Fibroblast of lung (primary cell): ENCODE results near the gene NNT. TPM values are rescaled to one million over a fixed set of nuclear protein-coding genes. Genes with fewer than 3 reads are reported as not detected.

Experiments used
- DNase-seq, 2 donors: peaks; one replicate each; pipeline versions ENCODE4 v3.0.0 to v3.0.0-alpha.2; 2010; ENCODE audit warnings: low read depth in 2 of 2
- H2AFZ ChIP-seq: 2 replicates; pipeline ENCODE4 v1.5.1; 2012; ENCODE audit warnings: low read length, control low read depth, inconsistent platforms
- H3K27ac ChIP-seq: 2 replicates; pipeline ENCODE4 v1.5.1; 2011; ENCODE audit warnings: low read length, control low read depth; ENCODE audit not compliant: insufficient read depth
- H3K27me3 ChIP-seq: 2 replicates; pipeline ENCODE4 v1.5.1; 2011; ENCODE audit warnings: mild to moderate bottlenecking, low read length; ENCODE audit not compliant: control insufficient read depth, insufficient read depth
- H3K36me3 ChIP-seq: 2 replicates; pipeline ENCODE4 v1.5.1; 2011; ENCODE audit warnings: low read length; ENCODE audit not compliant: control insufficient read depth, insufficient read depth
- H3K4me1 ChIP-seq: 2 replicates; pipeline ENCODE4 v1.5.1; 2011; ENCODE audit warnings: low read length; ENCODE audit not compliant: control insufficient read depth, insufficient read depth; ENCODE audit errors: extremely low read depth
- H3K4me2 ChIP-seq: 2 replicates; pipeline ENCODE4 v1.5.1; 2011; ENCODE audit warnings: low read length, control low read depth; ENCODE audit not compliant: insufficient read depth; ENCODE audit errors: extremely low read depth
- H3K4me3 ChIP-seq, 4 experiments: fragments of 200-600 bp in 1 of 4; sonication (generic) in 1 of 4; replicated peaks in 1 of 4; 2 replicates each; pipeline ENCODE4 v1.5.1; 2011 to 2016; ENCODE audit warnings: low read length in 4 of 4, low read depth in 3 of 4, mild to moderate bottlenecking in 3 of 4, control low read depth in 2 of 4, inconsistent platforms in 1 of 4, mixed read lengths in 1 of 4; ENCODE audit not compliant: insufficient read depth in 1 of 4; ENCODE audit errors: control extremely low read depth in 1 of 4
- H3K79me2 ChIP-seq: 2 replicates; pipeline ENCODE4 v1.5.1; 2012; ENCODE audit warnings: mild to moderate bottlenecking, low read length, inconsistent platforms; ENCODE audit not compliant: control insufficient read depth, insufficient read depth
- H3K9ac ChIP-seq: 2 replicates; pipeline ENCODE4 v1.5.1; 2011; ENCODE audit warnings: mild to moderate bottlenecking, low read length, control low read depth; ENCODE audit not compliant: insufficient read depth
- H3K9me3 ChIP-seq: 2 replicates; pipeline ENCODE4 v1.5.1; 2012; ENCODE audit warnings: low read depth, low read length; ENCODE audit not compliant: control insufficient read depth, insufficient read depth
- H4K20me1 ChIP-seq: 2 replicates; pipeline ENCODE4 v1.5.1; 2011; ENCODE audit warnings: low read length; ENCODE audit not compliant: control insufficient read depth, insufficient read depth; ENCODE audit errors: extremely low read depth
- CTCF ChIP-seq, 2 donors: IDR thresholded peaks in 1 of 2; conservative IDR thresholded peaks in 1 of 2; 1 replicate in 1 of 2; 2 replicates in 1 of 2; pipeline ENCODE4 v1.5.1; 2011 to 2012; ENCODE audit warnings: low read length in 2 of 2, control low read depth in 1 of 2, inconsistent platforms in 1 of 2, low read depth in 1 of 2, mild to moderate bottlenecking in 1 of 2
- EZH2 ChIP-seq: IDR thresholded peaks from 2 replicates; pipeline ENCODE4 v1.5.1; 2012; ENCODE audit warnings: low read length, control low read depth, mild to moderate bottlenecking; ENCODE audit errors: missing control alignments
- polyA plus RNA-seq, 2 donors: library from polyadenylated mRNA; depleted of rRNA in 1 of 2; stranded (reverse) in 1 of 2; unstranded in 1 of 2; fragments of >200 nt; gene quantifications; 2 replicates each; pipeline ENCODE4 v1.2.1, GENCODE V29; 2011 to 2012; ENCODE audit warnings: missing spikeins in 1 of 2
- total RNA-seq: library from RNA; depleted of rRNA; stranded (reverse); fragments of >200 nt; gene quantifications from 2 replicates; pipeline ENCODE4 v1.2.1, GENCODE V29; 2014

NNT gene
- total and polyA plus RNA-seq, 2 donors (not counting 1 experiment from before 2014, with no cell fraction given) = 65.7 to 115 TPM

GRCh38 chr5:43560128-43560527 is 42.9 kb upstream of the NNT start:
- Histone ChIP-seq H4K20me1 (no peaks in the 10 kb centered on the region), H3K79me2 (peaks cover 12% of the 10 kb centered on the region), H3K4me2 (no peak overlapping the region), H3K27me3 (no peaks in the 10 kb centered on the region), H3K9me3 (no peaks in the 10 kb centered on the region), H2AFZ (no peak overlapping the region), H3K36me3 (no peaks in the 10 kb centered on the region), H3K9ac (no peak overlapping the region), H3K4me1 (peaks cover 5% of the 10 kb centered on the region), H3K27ac (no peak overlapping the region), H3K4me3 (no peak overlapping the region)
- peak; percentile 14 to 88 for DNase-seq
- TF ChIP-seq EZH2 (no peak), CTCF (conservative IDR thresholded peaks at IDR 0.05 in 1 of 2, IDR thresholded peaks at IDR 0.05 in 1 of 2; ENCODE audit: low read depth in 1 of 2, low read length in 2 of 2) (no peak)

DNA sequence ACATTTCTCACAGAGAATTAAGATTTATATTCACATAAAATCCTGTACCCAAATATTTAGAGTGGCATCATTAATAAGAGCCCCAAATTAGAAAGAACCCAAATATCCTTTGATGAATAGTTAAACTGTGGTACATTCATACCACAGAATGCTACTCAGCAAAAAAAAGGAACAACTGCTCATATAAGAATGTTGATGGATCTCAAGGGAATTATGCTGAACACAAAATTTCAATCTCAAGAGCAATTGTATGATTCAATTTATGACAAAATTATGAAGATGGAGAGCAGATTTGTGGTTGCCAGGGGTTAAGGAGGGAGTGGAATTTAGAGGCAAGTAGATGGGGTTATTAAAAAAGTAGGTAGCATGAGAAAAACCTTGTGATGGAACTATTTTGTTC is 41.6 kb upstream of the NNT start:
- no peak overlapping the region for H2AFZ ChIP-seq
- peaks cover under 1% of the 10 kb centered on the region for H3K79me2 ChIP-seq
- H3K4me1 ChIP-seq = peaks cover 5% of the 10 kb centered on the region
- DNase-seq = no peak
- no peaks in the 10 kb centered on the region for H3K36me3 ChIP-seq
- H3K27ac ChIP-seq = no peak overlapping the region
- H3K4me2 ChIP-seq = no peak overlapping the region
- H3K4me3 ChIP-seq = no peak overlapping the region
- H3K9ac ChIP-seq = no peak overlapping the region
- TF ChIP-seq EZH2 = no peak
- no peak for TF ChIP-seq CTCF (conservative IDR thresholded peaks at IDR 0.05 in 1 of 2, IDR thresholded peaks at IDR 0.05 in 1 of 2; ENCODE audit: low read depth in 1 of 2, low read length in 2 of 2)
- no peaks in the 10 kb centered on the region for H3K9me3 ChIP-seq
- H4K20me1 ChIP-seq = no peaks in the 10 kb centered on the region
- no peaks in the 10 kb centered on the region for H3K27me3 ChIP-seq

DNA sequence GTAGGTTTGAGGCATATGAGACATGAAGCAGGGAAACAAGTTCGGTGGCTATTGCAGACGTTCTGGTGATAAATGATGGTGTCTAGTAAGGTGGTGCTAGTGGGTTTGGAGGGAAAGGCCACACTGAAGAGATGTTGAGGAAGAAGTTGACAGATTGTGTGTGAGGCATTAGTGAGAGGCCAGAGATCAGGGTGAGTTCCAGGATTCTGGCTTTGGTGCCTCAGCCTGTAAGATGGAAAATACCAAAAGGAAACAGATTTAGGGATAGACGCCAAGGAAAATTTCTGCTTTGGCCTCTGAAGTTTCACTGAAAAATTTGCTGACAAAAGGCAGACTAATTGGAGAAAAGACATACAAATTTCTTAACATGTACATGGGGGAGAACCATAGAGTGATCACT is 39.7 kb upstream of the NNT start:
- DNase-seq = peak; percentile 26 to 37
- H3K9ac ChIP-seq = no peak overlapping the region
- H3K36me3 ChIP-seq = no peaks in the 10 kb centered on the region
- H3K4me3 ChIP-seq = no peak overlapping the region
- H3K27ac ChIP-seq = no peak overlapping the region
- no peak overlapping the region for H2AFZ ChIP-seq
- no peaks in the 10 kb centered on the region for H4K20me1 ChIP-seq
- no peaks in the 10 kb centered on the region for H3K79me2 ChIP-seq
- H3K4me1 ChIP-seq = peaks cover 5% of the 10 kb centered on the region
- H3K9me3 ChIP-seq = no peaks in the 10 kb centered on the region
- H3K4me2 ChIP-seq = no peak overlapping the region
- TF ChIP-seq EZH2 (no peak), CTCF (conservative IDR thresholded peaks at IDR 0.05 in 1 of 2, IDR thresholded peaks at IDR 0.05 in 1 of 2; ENCODE audit: low read depth in 1 of 2, low read length in 2 of 2) (no peak)
- no peaks in the 10 kb centered on the region for H3K27me3 ChIP-seq
